HG02588 (cell line): ENCODE measurements around the gene TRIM22.
"Not testable (repeated sequence)": the region's sequence is repeated elsewhere in the genome, so short reads cannot be mapped to it uniquely, and the experiment has no call there.

Source experiments
- ATAC-seq: cut with Tn5 transposase; IDR thresholded peaks from one replicate; pipeline ENCODE4 v1.9.1; 2021; ENCODE audit warnings: mild to moderate bottlenecking, moderate library complexity; ENCODE audit not compliant: unreplicated experiment

The TRIM22 gene

GRCh38 chr11:5690736-5691135, 1.1 kb downstream of the TRIM22 start:
- ATAC-seq = no peak

GRCh38 chr11:5691238-5691963, 1.8 kb downstream of the TRIM22 start:
- not testable (repeated sequence) for ATAC-seq

DNA sequence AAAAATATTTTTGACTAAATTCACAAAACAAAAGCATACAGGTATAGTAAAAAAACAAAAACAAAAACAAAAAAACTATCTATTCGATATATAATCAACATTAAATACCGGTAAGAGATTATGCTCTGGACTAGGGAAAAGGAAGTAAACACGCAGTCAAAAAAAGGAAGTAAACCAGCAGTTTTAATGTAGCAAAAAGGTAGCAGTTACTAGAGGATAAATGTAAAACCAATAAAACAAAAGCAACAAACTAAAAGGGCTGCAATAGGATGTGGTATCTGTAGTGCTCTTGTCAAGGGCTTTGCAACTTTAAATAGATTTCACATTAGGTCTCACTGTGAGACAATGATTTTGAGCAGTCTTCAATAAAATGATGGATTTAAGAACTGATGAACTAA, 2.4 kb downstream of the TRIM22 start:
- ATAC-seq = no peak

DNA sequence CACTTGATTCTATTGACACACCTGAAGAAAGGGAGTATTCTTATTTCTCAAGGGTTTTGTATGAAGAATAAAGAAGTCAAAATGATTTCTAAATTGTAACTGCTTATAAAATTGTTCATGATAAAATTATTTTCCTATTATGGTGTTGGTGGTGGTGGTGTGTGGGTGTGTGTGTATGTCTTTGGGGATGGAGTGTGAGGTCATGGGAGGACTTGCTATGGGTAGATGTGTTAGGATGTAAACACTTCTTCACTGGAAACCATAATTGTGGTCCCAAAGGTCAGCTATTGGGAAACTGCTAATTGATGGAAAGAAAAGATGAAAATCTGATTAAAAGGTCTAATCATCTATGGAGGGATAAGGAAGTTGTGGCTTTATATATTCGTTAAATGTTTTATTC, 5.1 kb downstream of the TRIM22 start:
- no peak for ATAC-seq

DNA sequence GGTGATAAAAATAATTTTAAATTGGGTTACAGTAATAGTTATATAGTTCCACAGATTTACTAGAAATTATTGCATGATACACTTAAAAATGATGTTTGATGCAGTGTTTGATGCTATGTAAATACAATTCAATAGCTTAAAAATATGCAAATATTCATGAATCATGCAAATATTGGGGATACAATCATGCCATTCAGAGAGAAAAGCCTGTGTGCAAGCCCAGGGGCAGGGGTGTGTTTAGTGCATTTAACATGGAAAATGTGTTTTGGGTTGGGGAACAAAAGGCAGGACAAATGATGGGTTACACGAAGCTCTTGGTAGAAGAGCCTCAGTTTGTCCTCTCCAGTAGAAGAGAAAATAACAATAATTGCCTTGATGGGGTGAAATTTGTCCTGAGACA, 6.0 kb downstream of the TRIM22 start:
- ATAC-seq = no peak

- ATAC-seq = no peak
Measured at GRCh38 chr11:5696210-5696609, 6.6 kb downstream of the TRIM22 start.

DNA sequence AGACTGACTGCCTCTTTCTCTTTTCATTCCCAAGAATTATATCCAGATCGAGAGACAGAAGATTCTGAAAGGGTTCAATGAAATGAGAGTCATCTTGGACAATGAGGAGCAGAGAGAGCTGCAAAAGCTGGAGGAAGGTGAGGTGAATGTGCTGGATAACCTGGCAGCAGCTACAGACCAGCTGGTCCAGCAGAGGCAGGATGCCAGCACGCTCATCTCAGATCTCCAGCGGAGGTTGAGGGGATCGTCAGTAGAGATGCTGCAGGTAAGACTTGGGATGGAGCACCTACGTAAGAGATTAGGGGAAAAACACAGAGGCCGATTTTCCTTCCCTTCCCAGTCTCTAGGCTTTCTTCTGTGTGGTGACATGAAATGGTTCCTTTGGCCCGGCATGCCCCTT, 8.7 kb downstream of the TRIM22 start:
- ATAC-seq = no peak

DNA sequence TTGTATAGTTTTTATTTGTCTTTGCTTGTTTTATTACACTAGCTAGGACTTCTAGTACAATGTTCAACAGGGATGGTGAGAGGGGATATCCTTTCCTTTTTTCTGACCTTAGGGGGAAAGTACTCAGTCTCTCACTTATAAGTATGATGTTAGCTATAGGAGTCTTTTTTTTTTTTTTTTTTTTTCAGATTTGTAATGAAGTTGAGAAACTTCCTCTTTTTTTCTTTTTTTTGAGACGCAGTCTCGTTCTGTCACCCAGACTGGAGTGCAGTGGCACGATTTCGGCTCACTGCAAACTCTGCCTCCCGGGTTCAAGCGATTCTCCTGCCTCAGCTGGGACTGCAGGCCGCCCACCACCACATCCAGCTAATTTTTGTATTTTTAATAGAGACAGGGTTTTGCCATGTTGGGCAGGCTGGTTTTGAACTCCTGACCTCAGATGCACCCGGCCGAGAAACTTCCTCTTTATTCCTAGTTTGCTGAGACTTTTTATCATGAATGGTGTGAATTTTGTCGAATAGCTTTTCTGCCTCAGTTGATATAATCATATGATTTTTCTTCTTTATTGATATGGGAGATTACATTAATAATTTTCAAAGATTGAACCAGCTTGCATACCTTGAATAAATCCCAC, 10.9 kb downstream of the TRIM22 start:
- ATAC-seq = no peak

DNA sequence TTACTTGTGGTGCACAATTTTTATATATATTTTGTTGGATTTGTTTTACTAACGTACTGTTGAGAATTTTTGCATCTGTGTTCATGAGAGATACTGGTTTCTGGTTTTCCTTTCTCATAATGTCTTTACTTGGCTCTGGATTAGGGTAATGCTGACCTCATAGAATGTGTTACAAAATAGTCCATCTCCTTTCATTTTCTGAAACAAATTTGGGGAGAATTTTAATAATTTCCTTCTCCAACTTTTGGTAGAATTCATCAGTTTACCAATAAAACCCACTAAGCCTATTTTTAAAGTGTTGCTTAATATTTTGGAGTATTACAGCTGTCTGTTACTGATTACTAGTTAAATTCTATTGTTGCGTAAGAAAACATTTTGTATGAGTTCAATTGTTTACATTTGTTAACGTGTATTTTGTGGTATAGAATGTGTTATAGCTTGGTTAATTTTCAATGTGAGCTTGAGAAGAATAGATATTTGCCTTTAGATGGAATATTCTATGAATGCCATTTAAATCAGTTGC, 11.5 kb downstream of the TRIM22 start:
- ATAC-seq = no peak

- no peak for ATAC-seq
Measured at GRCh38 chr11:5703741-5704536, 14.3 kb downstream of the TRIM22 start.

DNA sequence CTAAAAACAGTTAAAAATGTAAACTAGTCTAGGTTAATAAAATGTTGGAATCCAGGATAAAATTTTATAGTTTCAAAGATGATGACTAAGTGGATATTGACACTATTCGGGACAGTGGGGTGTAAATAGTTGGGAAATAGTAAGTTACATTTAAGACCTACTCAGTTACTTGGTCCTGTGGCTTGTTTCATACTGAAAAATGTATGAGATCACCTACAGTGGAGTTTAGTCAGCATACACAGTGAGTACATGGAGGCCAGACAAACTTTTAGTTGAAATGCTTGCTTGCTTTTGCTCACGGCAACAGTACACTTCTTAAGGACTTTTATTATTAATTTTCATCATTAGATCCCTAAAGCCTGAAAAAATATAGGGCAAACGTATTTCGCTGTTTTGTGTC, 16.1 kb downstream of the TRIM22 start:
- ATAC-seq = no peak

DNA sequence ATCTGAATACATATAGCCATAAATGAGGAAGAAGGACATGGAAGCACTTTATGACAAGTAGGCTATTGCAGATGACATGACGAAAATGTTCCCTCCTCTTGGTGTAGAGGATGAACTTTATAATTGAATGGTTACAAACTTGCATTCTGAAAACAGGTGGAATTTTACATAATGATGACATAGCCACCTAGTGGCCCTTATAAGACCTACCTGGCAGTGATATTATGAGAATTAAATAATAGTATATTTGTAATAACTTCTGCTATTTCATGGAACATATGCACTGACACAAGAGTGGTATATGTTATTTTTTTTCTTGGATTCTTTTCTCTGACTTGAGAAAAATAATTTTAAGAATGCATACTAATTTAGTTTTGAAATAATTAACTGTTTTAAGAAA, 22.9 kb downstream of the TRIM22 start:
- ATAC-seq = no peak

GRCh38 chr11:5713695-5714094, 24.1 kb downstream of the TRIM22 start:
- ATAC-seq = no peak

DNA sequence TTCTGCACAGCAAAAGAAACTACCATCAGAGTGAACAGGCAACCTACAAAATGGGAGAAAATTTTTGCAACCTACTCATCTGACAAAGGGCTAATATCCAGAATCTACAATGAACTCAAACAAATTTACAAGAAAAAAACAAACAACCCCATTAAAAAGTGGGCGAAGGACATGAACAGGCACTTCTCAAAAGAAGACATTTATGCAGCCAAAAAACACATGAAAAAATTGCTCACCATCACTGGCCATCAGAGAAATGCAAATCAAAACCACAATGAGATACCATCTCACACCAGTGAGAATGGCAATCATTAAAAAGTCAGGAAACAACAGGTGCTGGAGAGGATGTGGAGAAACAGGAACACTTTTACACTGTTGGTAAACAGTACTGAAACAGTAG, 26.9 kb downstream of the TRIM22 start:
- not testable (repeated sequence) for ATAC-seq

DNA sequence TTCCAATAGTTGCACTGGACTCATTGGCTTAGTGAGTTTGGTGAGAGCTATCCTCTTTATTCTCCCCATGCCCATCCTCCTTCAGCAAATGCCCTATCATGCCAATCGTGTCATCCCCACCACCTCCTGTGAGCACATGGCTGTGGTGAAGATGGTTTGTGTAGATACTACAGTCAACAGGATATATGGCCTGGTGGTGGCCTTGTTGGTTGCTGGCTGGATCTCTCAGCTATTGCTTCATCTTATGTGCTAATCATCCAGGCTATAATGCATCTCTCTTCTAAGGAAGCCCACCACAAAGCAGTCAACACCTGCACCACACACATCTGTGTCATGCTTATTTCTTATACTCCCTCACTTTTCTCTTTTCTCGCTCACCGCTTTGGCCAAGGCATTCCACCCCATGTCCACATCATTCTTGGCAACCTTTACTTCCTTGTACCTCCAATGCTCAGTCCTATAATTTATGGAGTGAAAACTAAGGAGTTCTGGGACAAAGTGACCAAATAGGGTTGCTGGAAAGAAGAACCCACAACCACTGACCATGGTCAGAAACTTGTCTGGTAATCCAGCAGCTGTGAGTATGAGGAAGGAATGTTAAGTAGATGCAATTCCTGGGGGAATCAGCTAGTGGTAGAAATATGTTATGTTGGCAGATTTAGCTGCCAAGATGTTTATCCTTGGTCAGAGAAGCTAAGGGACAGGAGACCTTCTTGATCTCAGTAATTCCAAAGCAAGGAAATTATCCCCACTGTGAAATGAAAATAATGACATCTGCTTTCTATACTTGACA, 30.3 kb downstream of the TRIM22 start:
- ATAC-seq = no peak

DNA sequence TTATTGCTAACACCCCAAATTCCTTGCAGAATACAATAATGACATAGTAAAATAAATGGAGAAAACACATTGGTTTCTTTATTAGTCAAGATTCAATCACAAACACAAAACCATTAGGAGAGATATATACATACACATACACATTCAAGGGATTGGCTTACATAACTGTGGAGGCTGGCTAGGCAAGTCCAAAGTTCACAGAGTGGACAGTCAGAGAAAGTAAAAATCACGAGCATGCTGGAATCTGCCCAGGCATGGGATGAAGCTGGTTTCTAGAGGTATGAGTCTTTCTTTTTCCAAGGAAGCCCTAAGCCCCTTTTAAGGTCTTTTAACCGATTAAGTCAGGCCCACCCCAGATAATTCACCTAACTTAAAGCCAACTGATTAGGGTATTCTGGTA, 33.0 kb downstream of the TRIM22 start:
- no peak for ATAC-seq

GRCh38 chr11:5726351-5726750, 36.8 kb downstream of the TRIM22 start:
- ATAC-seq = no peak

GRCh38 chr11:5727691-5728090, 38.1 kb downstream of the TRIM22 start:
- no peak for ATAC-seq

DNA sequence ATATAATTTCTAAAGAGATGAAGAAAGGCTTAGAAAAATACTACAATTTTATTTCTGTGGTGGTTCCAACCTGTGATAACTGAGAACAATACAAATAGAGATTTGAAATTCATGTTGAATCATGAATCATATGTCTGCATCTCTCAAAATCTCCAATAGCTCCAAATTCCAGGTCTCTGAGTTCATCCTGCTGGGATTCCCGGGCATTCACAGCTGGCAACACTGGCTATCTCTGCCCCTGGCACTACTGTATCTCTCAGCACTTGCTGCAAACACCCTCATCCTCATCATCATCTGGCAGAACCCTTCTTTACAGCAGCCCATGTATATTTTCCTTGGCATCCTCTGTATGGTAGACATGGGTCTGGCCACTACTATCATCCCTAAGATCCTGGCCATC, 46.8 kb downstream of the TRIM22 start, which contains the start of gene OR56B1:
Gene OR56B1, plus strand, starts transcription at position 53 of the 400 bp plus-strand sequence. Its CDS starts 69 bp downstream, at position 122.
- no peak for ATAC-seq

DNA sequence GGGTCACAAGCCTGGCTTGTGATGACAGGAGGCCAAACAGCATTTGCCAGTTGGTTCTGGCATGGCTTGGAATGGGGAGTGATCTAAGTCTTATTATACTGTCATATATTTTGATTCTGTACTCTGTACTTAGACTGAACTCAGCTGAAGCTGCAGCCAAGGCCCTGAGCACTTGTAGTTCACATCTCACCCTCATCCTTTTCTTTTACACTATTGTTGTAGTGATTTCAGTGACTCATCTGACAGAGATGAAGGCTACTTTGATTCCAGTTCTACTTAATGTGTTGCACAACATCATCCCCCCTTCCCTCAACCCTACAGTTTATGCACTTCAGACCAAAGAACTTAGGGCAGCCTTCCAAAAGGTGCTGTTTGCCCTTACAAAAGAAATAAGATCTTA, 47.5 kb downstream of the TRIM22 start:
- no peak for ATAC-seq
